ENCODE data around the gene NFASC.

Gene NFASC

GRCh38 chr1:204972426-204972825 lies 101.8 kb downstream of the NFASC start:
- TF ChIP-seq, protein P1, sequence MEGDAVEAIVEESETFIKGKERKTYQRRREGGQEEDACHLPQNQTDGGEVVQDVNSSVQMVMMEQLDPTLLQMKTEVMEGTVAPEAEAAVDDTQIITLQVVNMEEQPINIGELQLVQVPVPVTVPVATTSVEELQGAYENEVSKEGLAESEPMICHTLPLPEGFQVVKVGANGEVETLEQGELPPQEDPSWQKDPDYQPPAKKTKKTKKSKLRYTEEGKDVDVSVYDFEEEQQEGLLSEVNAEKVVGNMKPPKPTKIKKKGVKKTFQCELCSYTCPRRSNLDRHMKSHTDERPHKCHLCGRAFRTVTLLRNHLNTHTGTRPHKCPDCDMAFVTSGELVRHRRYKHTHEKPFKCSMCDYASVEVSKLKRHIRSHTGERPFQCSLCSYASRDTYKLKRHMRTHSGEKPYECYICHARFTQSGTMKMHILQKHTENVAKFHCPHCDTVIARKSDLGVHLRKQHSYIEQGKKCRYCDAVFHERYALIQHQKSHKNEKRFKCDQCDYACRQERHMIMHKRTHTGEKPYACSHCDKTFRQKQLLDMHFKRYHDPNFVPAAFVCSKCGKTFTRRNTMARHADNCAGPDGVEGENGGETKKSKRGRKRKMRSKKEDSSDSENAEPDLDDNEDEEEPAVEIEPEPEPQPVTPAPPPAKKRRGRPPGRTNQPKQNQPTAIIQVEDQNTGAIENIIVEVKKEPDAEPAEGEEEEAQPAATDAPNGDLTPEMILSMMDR (IDR thresholded peaks at IDR 0.05; ENCODE audit: low read depth, low read length, missing control alignments), result no peak
- no peak for DNase-seq (ENCODE audit: extremely low read depth, low read depth)
- H3K4me3 ChIP-seq (replicated peaks; ENCODE audit: low read depth, low read length), result no peak overlapping the region

GRCh38 chr1:204973449-204973848 lies 102.8 kb downstream of the NFASC start:
- TF ChIP-seq, protein P1 (IDR thresholded peaks at IDR 0.05; ENCODE audit: low read depth, low read length, missing control alignments), result no peak
- DNase-seq (ENCODE audit: extremely low read depth, low read depth), result no peak
- no peak overlapping the region for H3K4me3 ChIP-seq (replicated peaks; ENCODE audit: low read depth, low read length)

- no peak for DNase-seq (ENCODE audit: extremely low read depth, low read depth)
- H3K4me3 ChIP-seq (replicated peaks; ENCODE audit: low read depth, low read length), result no peak overlapping the region
- TF ChIP-seq, protein P1 (IDR thresholded peaks at IDR 0.05; ENCODE audit: low read depth, low read length, missing control alignments), result no peak
These were observed 103.7 kb downstream of the NFASC start for GRCh38 chr1:204974327-204974726.

DNA sequence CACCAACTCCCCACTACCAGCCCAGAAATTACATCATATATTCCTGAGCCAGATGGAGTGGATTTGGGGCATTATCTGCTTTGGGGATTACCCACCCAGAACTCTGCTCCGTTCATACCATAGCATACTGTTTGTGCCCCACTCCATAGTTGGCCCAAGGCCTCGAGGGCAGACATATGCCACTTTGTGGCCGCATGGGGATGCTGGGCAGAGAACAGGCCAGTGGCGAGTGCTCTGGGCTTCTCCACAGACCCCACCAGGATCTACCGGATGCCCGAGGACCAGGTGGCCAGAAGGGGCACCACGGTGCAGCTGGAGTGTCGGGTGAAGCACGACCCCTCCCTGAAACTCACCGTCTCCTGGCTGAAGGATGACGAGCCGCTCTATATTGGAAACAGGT lies 104.4 kb downstream of the NFASC start:
- H3K4me3 ChIP-seq (replicated peaks; ENCODE audit: low read depth, low read length), result no peak overlapping the region
- DNase-seq (ENCODE audit: extremely low read depth, low read depth), result no peak
- TF ChIP-seq, protein P1 (IDR thresholded peaks at IDR 0.05; ENCODE audit: low read depth, low read length, missing control alignments), result no peak

DNA sequence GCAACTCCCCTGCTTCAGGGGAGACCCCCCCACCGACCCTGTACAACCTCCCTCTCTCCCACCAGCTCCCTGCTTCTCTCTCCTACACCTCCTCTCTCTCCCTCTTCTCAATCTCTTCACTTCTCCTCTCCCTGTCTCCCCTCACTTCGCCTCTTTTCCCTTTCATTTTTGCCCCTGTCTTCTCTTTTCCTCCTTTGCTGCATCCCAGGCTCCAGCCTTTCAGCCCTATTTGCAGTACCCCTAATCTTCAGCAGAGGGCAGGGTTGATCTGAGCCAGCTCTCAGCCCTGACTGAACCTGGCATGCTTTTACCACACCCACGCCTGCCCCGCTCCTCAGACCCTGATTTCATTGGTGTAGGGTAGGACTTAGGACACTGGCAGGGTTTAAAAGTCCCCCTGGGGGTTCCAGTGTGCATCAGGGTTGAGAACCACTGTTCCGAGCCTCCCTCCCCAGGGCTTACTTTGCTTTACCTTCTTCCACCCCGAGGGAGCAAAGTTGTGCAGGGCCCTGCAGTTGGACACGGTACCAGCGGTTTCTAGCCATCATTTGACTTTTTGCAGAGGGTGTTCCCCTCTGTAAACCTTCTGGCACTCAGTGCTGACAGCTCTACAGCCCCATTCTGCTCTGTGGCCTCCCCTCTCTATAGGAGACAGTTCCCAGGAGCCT lies 105.0 kb downstream of the NFASC start:
- TF ChIP-seq, protein P1 (IDR thresholded peaks at IDR 0.05; ENCODE audit: low read depth, low read length, missing control alignments), result peak; percentile 83
- DNase-seq (ENCODE audit: extremely low read depth, low read depth), result no peak

GRCh38 chr1:204976646-204977045 lies 106.0 kb downstream of the NFASC start:
- no peak overlapping the region for H3K4me3 ChIP-seq (replicated peaks; ENCODE audit: low read depth, low read length)
- TF ChIP-seq, protein P1 (IDR thresholded peaks at IDR 0.05; ENCODE audit: low read depth, low read length, missing control alignments), result no peak
- DNase-seq (ENCODE audit: extremely low read depth, low read depth), result no peak

More for the DNA sequence above, 105.0 kb downstream of the NFASC start:
- no peak overlapping the region for H3K4me3 ChIP-seq (replicated peaks; ENCODE audit: low read depth, low read length)

- TF ChIP-seq, protein P1 (IDR thresholded peaks at IDR 0.05; ENCODE audit: low read depth, low read length, missing control alignments), result no peak
- no peak overlapping the region for H3K4me3 ChIP-seq (replicated peaks; ENCODE audit: low read depth, low read length)
- no peak for DNase-seq (ENCODE audit: extremely low read depth, low read depth)
These were observed 106.7 kb downstream of the NFASC start for GRCh38 chr1:204977318-204977717.

All from HFF-Myc (cell line).